WTC11 (cell line): ENCODE data around the gene SDK2.

Source experiments
- CTCF ChIP-seq: fragments of 200-600 bp; IDR thresholded peaks from 2 replicates; pipeline ENCODE4 v1.8.0; 2022; ENCODE audit warnings: antibody characterized with exemption
- KAT7 ChIP-seq: sonication (generic); formaldehyde crosslinking; IDR thresholded peaks from 2 replicates; pipeline ENCODE4 v1.8.1; 2023; ENCODE audit warnings: missing genetic modification reagents, mild to moderate bottlenecking, borderline replicate concordance
- ZBTB21 ChIP-seq: sonication (generic); formaldehyde crosslinking; IDR thresholded peaks from 2 replicates; pipeline ENCODE4 v1.8.1; 2023; ENCODE audit warnings: mild to moderate bottlenecking, missing genetic modification reagents, borderline replicate concordance

- TF ChIP-seq ZBTB21 (no peak), CTCF (no peak), KAT7 (CRISPR knock-in tag) (no peak)
These were observed 246.9 kb downstream of the SDK2 start for GRCh38 chr17:73397278-73397826.
